ENCODE data around the gene THEMIS2.

- TF ChIP-seq POLR2A (IDR thresholded peaks at IDR 0.05) (no peak), CTCF (IDR thresholded peaks at IDR 0.05) (no peak)
Measured at GRCh38 chr1:27876341-27877114, 4.2 kb downstream of the THEMIS2 start.
